ENCODE data around the gene SAT2. TPM values are rescaled to one million over a fixed set of nuclear protein-coding genes. Genes with fewer than 3 reads are reported as not detected.
A peak's percentile ranks its signal among the peaks of the same experiment; 100 is the strongest.

Gene SAT2
- total RNA-seq, 4 donors from 2014 or later, result 18.5 to 74.8 (median 46.0) TPM

- DNase-seq, result no peak
- Histone ChIP-seq H3K4me1 (peaks cover 0 to 4% of the 10 kb centered on the region in 2 donors), H3K4me3 (no peak overlapping the region), H3K27me3 (no peaks in the 10 kb centered on the region), H3K27ac (no peak overlapping the region), H3K36me3 (no peaks in the 10 kb centered on the region), H3K9me3 (no peaks in the 10 kb centered on the region)
- no peak for TF ChIP-seq CTCF (IDR thresholded peaks at IDR 0.05)
- TF ChIP-seq POLR2A (IDR thresholded peaks at IDR 0.05), result no peak
- intact Hi-C loops (cut with DNase I; ENCODE audit: low total_unique reads), result no loop called here
Measured at GRCh38 chr17:7592422-7593021, 35.1 kb downstream of the SAT2 start.

- DNase-seq, result no peak
- no peaks in the 10 kb centered on the region for H3K36me3 ChIP-seq
- H3K9me3 ChIP-seq, result no peaks in the 10 kb centered on the region
- intact Hi-C loops (cut with DNase I; ENCODE audit: low total_unique reads), result no loop called here
- no peak overlapping the region for H3K27ac ChIP-seq
- no peak for TF ChIP-seq POLR2A (IDR thresholded peaks at IDR 0.05)
- no peak for TF ChIP-seq CTCF (IDR thresholded peaks at IDR 0.05)
- no peak overlapping the region for H3K4me3 ChIP-seq
- H3K27me3 ChIP-seq, result no peaks in the 10 kb centered on the region
- peaks cover 0 to 4% of the 10 kb centered on the region in 2 donors for H3K4me1 ChIP-seq
Measured at GRCh38 chr17:7591596-7591995, 36.0 kb downstream of the SAT2 start.

GRCh38 chr17:7590743-7591142 lies 36.9 kb downstream of the SAT2 start:
- Histone ChIP-seq H3K9me3 (no peaks in the 10 kb centered on the region), H3K4me3 (no peak overlapping the region), H3K4me1 (peaks cover 0 to 4% of the 10 kb centered on the region in 2 donors), H3K27ac (no peak overlapping the region), H3K27me3 (no peaks in the 10 kb centered on the region), H3K36me3 (no peaks in the 10 kb centered on the region)
- intact Hi-C loops (cut with DNase I; ENCODE audit: low total_unique reads), result no loop called here
- TF ChIP-seq POLR2A (IDR thresholded peaks at IDR 0.05), result no peak
- TF ChIP-seq CTCF (IDR thresholded peaks at IDR 0.05), result no peak
- no peak for DNase-seq

GRCh38 chr17:7589891-7590691 lies 37.5 kb downstream of the SAT2 start, which contains the start of gene SOX15:
Gene SOX15, minus strand, starts transcription at chr17:7590094. Its CDS starts 418 bp downstream, at chr17:7589676.
- Histone ChIP-seq H3K4me3 (peak within 1 kb of the TSS; percentile 57 to 79), H3K27me3 (no peaks in the 10 kb centered on the region), H3K9me3 (no peaks in the 10 kb centered on the region), H3K4me1 (peaks cover 0 to 4% of the 10 kb centered on the region in 2 donors), H3K27ac (peak within 1 kb of the TSS; percentile 82 to 85), H3K36me3 (no peaks in the 10 kb centered on the region)
- intact Hi-C loops (cut with DNase I; ENCODE audit: low total_unique reads), result loop anchor here (10.0 kb wide), 1 partner anchor 235 kb away; the partner anchor contains the start of genes KCTD11 and TMEM95
- TF ChIP-seq POLR2A (IDR thresholded peaks at IDR 0.05) (no peak), CTCF (IDR thresholded peaks at IDR 0.05) (no peak)
- no peak for DNase-seq

Data from uterus (tissue), 4 donors.